ENCODE measurements around the gene CFAP54.
"Not testable (repeated sequence)": the region's sequence is repeated elsewhere in the genome, so short reads cannot be mapped to it uniquely, and the experiment has no call there.

The CFAP54 gene

GRCh38 chr12:96478011-96478410 lies 11.4 kb upstream of the CFAP54 start:
- no peak for DNase-seq (ENCODE audit: low spot score)

DNA sequence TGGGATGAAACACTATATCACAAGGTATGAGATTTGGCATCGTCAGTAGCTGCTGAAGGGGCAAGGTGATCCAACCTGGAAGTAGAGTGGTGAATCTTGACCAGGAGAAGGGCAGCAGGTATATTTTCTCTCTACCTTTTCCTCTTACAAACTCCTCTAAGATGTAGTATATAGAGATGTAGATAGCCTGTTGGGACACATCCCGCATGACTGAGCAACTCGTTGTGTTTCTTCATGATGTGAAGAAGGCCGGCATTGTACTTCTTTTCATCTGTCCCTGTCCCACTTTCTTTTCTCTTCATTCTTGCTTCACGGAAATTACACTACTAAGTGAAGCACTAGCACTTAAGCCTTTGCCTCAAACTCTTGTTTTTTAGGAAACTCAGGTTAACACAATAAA lies 7.3 kb upstream of the CFAP54 start:
- DNase-seq (ENCODE audit: low spot score) = no peak

DNA sequence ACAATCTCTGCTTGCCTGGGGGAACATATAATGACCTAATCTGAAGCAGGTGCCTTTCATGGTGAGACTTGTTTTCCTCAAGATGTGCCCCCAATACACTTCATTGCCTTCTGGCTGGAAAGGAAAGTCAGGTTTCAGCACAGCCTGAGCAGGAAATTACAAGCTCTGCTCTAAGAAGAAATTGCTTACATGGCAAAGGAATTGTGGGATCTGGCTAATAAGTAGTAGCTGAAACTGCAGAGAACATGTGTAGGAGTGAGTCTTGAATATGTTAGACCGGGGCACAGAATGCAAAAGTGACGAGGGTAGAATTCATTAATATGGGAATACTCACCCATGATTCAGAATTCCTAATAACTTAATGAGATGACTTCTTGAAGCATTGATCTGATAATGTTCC lies 6.3 kb upstream of the CFAP54 start:
- DNase-seq (ENCODE audit: low spot score) = no peak

- no peak for DNase-seq (ENCODE audit: low spot score)
These were observed 2.4 kb upstream of the CFAP54 start for GRCh38 chr12:96486751-96487613.

GRCh38 chr12:96487634-96488033 lies 1.7 kb upstream of the CFAP54 start:
- DNase-seq (ENCODE audit: low spot score) = no peak

- no peak for DNase-seq (ENCODE audit: low spot score)
These were observed 3.7 kb downstream of the CFAP54 start for GRCh38 chr12:96493106-96493505.

- DNase-seq (ENCODE audit: low spot score) = not testable (repeated sequence)
These were observed 4.8 kb downstream of the CFAP54 start for GRCh38 chr12:96494154-96494553.

DNA sequence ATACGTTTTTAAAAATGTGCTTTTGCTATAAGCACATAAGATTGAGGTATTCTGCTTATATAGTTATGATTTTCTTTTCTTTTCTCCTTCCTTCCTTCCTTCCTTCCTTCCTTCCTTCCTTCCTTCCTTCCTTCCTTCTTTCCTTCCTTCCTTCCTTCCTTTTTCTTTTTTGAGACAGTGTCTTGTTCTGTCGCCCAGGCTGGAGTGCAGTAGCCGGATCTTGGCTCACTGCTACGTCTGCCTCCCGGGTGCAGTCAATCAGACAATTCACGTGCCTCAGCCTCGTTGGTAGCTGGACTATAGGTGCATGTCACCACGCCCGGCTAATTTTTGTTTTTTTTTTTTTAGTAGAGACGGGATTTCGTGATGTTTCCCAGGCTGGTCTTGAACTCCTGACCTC lies 5.8 kb downstream of the CFAP54 start:
- DNase-seq (ENCODE audit: low spot score) = no peak

- no peak for DNase-seq (ENCODE audit: low spot score)
These were observed 6.6 kb downstream of the CFAP54 start for GRCh38 chr12:96495841-96496545.

- no peak for DNase-seq (ENCODE audit: low spot score)
These were observed 7.6 kb downstream of the CFAP54 start for GRCh38 chr12:96496944-96497343.

DNA sequence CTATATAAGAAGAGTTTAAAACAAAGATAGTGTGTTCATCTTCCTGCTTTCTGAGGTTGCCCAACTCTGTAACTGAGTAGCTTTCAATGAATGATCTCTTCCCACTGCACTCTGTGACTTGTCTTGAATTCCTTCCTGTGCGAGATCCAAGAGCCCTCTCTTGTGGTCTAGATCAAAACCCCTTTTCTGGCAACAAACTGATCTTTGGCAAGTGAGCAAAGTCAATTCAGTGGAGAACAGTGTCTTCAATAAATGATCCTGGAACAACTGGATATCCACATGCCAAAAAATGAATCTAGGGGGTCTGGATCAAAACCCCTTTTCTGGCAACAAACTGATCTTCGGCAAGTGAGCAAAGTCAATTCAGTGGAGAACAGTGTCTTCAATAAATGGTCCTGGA lies 8.5 kb downstream of the CFAP54 start:
- DNase-seq (ENCODE audit: low spot score) = no peak

GRCh38 chr12:96500693-96501092 lies 11.3 kb downstream of the CFAP54 start:
- no peak for DNase-seq (ENCODE audit: low spot score)

GRCh38 chr12:96501133-96501761 lies 11.9 kb downstream of the CFAP54 start:
- DNase-seq (ENCODE audit: low spot score) = peak; percentile 60

DNA sequence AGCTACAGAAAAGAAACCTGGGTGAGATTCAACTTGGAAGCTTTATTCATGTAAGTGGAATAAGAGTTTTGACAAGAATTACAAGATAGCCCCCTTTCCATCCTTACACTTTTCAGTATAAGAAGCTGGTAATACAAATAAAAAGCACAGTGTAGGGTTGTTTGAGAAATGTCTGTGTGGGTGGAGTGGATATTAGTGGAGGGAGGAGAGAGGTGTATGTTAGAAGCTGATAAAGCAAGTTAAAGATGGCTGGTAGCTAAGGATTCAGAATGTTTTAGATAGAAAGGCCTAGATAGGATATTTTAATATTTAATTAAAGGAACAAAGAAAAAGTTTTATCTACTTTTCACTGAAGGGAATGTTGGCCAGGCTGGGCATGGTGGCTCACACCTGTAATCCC lies 12.5 kb downstream of the CFAP54 start:
- DNase-seq (ENCODE audit: low spot score) = no peak

GRCh38 chr12:96502477-96502876 lies 13.1 kb downstream of the CFAP54 start:
- peak; percentile 16 for DNase-seq (ENCODE audit: low spot score)

DNA sequence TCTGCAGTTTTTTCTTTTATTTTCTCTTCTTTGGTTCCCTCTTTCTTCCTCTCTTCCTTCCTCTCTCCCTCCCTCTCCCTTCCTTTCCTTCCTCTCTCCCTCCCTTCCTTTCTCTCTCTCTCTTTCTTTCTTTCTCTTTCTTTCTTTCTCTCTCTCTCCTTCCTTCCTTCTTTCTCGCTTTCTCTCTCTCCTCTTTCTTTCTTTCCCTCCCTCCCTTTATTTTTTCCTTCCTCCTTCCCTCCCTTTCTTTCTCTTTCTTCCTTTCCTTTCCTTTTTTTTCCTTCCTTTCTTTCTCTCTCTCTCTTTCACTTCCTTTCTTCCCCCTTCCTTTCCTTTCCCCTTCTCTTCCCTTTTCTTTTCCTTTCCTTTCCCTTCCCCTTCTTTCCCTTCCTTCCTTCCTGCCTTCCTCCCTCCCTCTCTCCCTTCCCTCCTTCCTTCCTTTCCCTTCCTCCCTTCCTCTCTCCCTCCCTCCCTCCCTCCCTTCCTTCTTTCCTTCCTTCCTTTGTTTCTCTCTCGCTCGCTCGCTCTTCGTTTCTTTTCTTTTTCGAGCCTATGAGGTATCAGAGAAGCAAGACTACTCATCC lies 13.7 kb downstream of the CFAP54 start:
- DNase-seq (ENCODE audit: low spot score) = no peak

- DNase-seq (ENCODE audit: low spot score) = no peak
These were observed 14.6 kb downstream of the CFAP54 start for GRCh38 chr12:96503976-96504375.

- no peak for DNase-seq (ENCODE audit: low spot score)
These were observed 17.4 kb downstream of the CFAP54 start for GRCh38 chr12:96506776-96507175.

- DNase-seq (ENCODE audit: low spot score) = no peak
These were observed 21.0 kb downstream of the CFAP54 start for GRCh38 chr12:96510306-96510764.

DNA sequence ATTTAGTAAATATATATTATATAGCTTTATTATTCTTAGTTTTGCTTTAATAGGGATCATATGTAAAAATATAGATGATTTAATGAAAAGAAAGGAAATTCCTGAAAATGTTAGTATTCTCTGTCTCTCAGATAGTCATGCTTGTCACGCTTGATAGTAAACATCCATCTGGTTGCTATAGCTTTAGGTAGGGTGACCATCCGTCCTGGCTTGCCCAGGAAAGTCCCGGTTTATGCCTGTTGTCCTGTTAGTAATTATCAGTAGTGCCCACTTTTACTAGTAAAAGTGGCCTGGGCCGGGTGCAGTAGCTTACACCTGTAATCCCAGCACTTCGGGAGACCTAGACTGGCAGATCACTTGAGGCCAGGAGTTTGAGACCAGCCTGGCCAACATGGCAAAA lies 23.8 kb downstream of the CFAP54 start:
- DNase-seq (ENCODE audit: low spot score) = no peak

DNA sequence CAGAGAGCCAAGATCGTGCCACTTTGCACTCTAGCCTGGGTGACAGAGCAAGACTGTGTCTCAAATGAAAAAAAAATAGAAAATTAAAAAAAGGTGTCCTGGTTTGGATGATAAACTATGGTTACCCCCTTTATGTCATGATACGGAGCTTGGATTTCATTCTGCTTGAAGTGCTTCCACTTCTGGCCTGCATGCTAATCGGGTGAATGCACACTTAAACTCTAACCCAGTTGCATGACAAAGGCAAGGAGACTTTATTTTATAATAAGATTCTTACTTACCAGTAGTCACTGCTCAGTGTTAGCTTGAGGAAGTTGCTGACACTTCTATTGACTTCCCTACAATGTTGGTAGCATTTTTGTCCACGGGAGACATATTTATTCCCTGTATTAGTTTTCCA lies 24.3 kb downstream of the CFAP54 start:
- no peak for DNase-seq (ENCODE audit: low spot score)

DNA sequence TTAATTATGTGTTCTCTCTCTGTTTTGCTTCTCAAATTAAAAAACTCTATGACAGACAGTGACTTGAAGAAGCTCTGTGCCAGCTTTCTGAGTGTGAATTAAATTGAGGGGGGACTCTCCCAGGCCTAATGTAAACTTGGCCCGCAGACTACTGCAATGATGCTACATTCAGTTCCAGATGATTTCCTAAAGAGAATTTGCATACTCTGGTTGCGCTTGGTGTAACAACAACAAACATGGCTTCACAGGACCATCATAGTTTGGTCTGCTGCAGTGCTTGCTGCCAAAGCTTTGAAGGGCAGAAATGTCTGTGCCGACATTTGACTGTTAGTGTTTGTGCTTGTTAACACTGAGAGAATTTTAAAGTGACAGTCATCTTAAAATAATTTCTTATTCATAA lies 25.0 kb downstream of the CFAP54 start:
- DNase-seq (ENCODE audit: low spot score) = no peak

Measured in CD4-positive, alpha-beta T cell treated with Interleukin-6 at 100 ng/mL for 8 hours (primary cell).